Measurements from ENCODE around the gene SPINK14. TPM values are rescaled to one million over a fixed set of nuclear protein-coding genes. Genes with fewer than 3 reads are reported as not detected.

Gene SPINK14
- total and polyA plus RNA-seq, 2 of the 13 experiments (the other 11 are each of a cell fraction or from before 2014, with no cell fraction given): not detected

- no peak for TF ChIP-seq E2F2 (CRISPR knock-in tag; IDR thresholded peaks at IDR 0.05; ENCODE audit: borderline replicate concordance)
These were observed 36.9 kb downstream of the SPINK14 start (continued) for GRCh38 chr5:148205044-148205806.

GRCh38 chr5:148205865-148206264 is 37.5 kb downstream of the SPINK14 start:
- BruUV-seq (replicated peaks): no TSS peak
- Histone ChIP-seq H2AFZ (ENCODE audit: low read length) (no peak overlapping the region), H3K36me3 (replicated peaks in 1 of 2; ENCODE audit: control insufficient read depth in 1 of 2, insufficient read depth in 2 of 2, low read length in 2 of 2) (no peaks in the 10 kb centered on the region), H3K27me3 (ENCODE audit: control insufficient read depth in 1 of 2, insufficient read depth in 2 of 2, low read length in 2 of 2) (no peaks in the 10 kb centered on the region), H3K9ac (ENCODE audit: insufficient read depth, low read depth, low read length) (no peak overlapping the region), H4K20me1 (ENCODE audit: insufficient read depth, low read length) (no peaks in the 10 kb centered on the region), H3K4me3 (replicated peaks in 1 of 3; ENCODE audit: insufficient read depth in 1 of 3, low read depth in 2 of 3, low read length in 3 of 3) (no peak overlapping the region), H3K4me2 (ENCODE audit: low read depth, low read length) (no peak overlapping the region), H3K79me2 (ENCODE audit: insufficient read depth, low read length) (no peaks in the 10 kb centered on the region), H3K4me1 (ENCODE audit: insufficient read depth, low read length) (no peaks in the 10 kb centered on the region), H3K9me3 (ENCODE audit: low read length) (no peaks in the 10 kb centered on the region), H3K27ac (ENCODE audit: extremely low read length, insufficient read depth, low read length) (no peak overlapping the region)
- ATAC-seq (no peak), DNase-seq (ENCODE audit: low spot score) (no peak), FAIRE-seq (no peak)
- intact Hi-C loops (cut with micrococcal nuclease; ENCODE audit: unreplicated experiment) (no loop called here), in situ Hi-C loops (cut with HindIII; ENCODE audit: extremely low pct_ligation_motif_present, low pct_unique_long_range_greater_than_20kb) (no loop called here)
- TF ChIP-seq TCF7 (IDR thresholded peaks at IDR 0.05; ENCODE audit: low read depth): no peak
- no peak for TF ChIP-seq RBAK (CRISPR knock-in tag; IDR thresholded peaks at IDR 0.05)
- TF ChIP-seq CENPBD1 (CRISPR knock-in tag; IDR thresholded peaks at IDR 0.05; ENCODE audit: borderline replicate concordance, low read depth): no peak
- no peak for TF ChIP-seq ZC3H13 (CRISPR knock-in tag; IDR thresholded peaks at IDR 0.05)
- no peak for TF ChIP-seq ZNF652 (CRISPR knock-in tag; IDR thresholded peaks at IDR 0.05; ENCODE audit: borderline replicate concordance, low read depth)
- 0 out of 4 replicates have a peak, but pooled peaks of 1 of the 2 experiments have one; percentile 12 for TF ChIP-seq MAFK (conservative IDR thresholded peaks at IDR 0.05 in 1 of 2, IDR thresholded peaks at IDR 0.05 in 1 of 2; ENCODE audit: low read length in 2 of 2)
- ChIA-PET CTCF (ENCODE audit: low intra/inter-chr PET ratio, low total read pairs) (no interaction called here), POLR2A (no interaction called here)
- 0% methylated on average over 1 of the region's 1 CpG for WGBS (ENCODE audit: low lambda C conversion rate)
